ENCODE data around the gene HSPA4.
"Not testable (repeated sequence)": the region's sequence is repeated elsewhere in the genome, so short reads cannot be mapped to it uniquely, and the experiment has no call there.

Gene HSPA4

GRCh38 chr5:133122711-133123110 is 70.9 kb downstream of the HSPA4 start:
- Histone ChIP-seq H3K36me3 (ENCODE audit: control insufficient read depth in 2 of 2, insufficient read depth in 2 of 2, low read length in 2 of 2) (no peaks in the 10 kb centered on the region), H3K4me3 (ENCODE audit: low read length in 2 of 2) (no peak overlapping the region), H3K27ac (ENCODE audit: low read length) (no peak overlapping the region), H3K9me3 (ENCODE audit: control insufficient read depth in 2 of 2, low read length in 2 of 2) (no peaks in the 10 kb centered on the region), H3K27me3 (ENCODE audit: control insufficient read depth in 1 of 2, insufficient read depth in 2 of 2, low read length in 2 of 2) (no peaks in the 10 kb centered on the region), H3K9ac (ENCODE audit: low read length in 2 of 2) (no peak overlapping the region), H3K4me1 (ENCODE audit: control insufficient read depth, insufficient read depth, low read length) (no peaks in the 10 kb centered on the region)

- no peak overlapping the region for H3K4me3 ChIP-seq (ENCODE audit: low read length in 2 of 2)
- no peaks in the 10 kb centered on the region for H3K9me3 ChIP-seq (ENCODE audit: control insufficient read depth in 2 of 2, low read length in 2 of 2)
- H3K27me3 ChIP-seq (ENCODE audit: control insufficient read depth in 1 of 2, insufficient read depth in 2 of 2, low read length in 2 of 2) = no peaks in the 10 kb centered on the region
- no peaks in the 10 kb centered on the region for H3K4me1 ChIP-seq (ENCODE audit: control insufficient read depth, insufficient read depth, low read length)
- H3K27ac ChIP-seq (ENCODE audit: low read length) = no peak overlapping the region
- H3K9ac ChIP-seq (ENCODE audit: low read length in 2 of 2) = no peak overlapping the region
- H3K36me3 ChIP-seq (ENCODE audit: control insufficient read depth in 2 of 2, insufficient read depth in 2 of 2, low read length in 2 of 2) = no peaks in the 10 kb centered on the region
Measured at GRCh38 chr5:133123297-133123696, 71.5 kb downstream of the HSPA4 start.

GRCh38 chr5:133124891-133125290 is 73.1 kb downstream of the HSPA4 start:
- Histone ChIP-seq H3K36me3 (ENCODE audit: control insufficient read depth in 2 of 2, insufficient read depth in 2 of 2, low read length in 2 of 2) (no peaks in the 10 kb centered on the region), H3K9me3 (ENCODE audit: control insufficient read depth in 2 of 2, low read length in 2 of 2) (no peaks in the 10 kb centered on the region), H3K4me3 (ENCODE audit: low read length in 2 of 2) (no peak overlapping the region), H3K4me1 (ENCODE audit: control insufficient read depth, insufficient read depth, low read length) (peaks cover 5% of the 10 kb centered on the region), H3K27ac (ENCODE audit: low read length) (no peak overlapping the region), H3K9ac (ENCODE audit: low read length in 2 of 2) (no peak overlapping the region), H3K27me3 (ENCODE audit: control insufficient read depth in 1 of 2, insufficient read depth in 2 of 2, low read length in 2 of 2) (no peaks in the 10 kb centered on the region)

- Histone ChIP-seq H3K4me3 (ENCODE audit: low read length in 2 of 2) (no peak overlapping the region), H3K9ac (ENCODE audit: low read length in 2 of 2) (no peak overlapping the region), H3K4me1 (ENCODE audit: control insufficient read depth, insufficient read depth, low read length) (peaks cover 5% of the 10 kb centered on the region), H3K36me3 (ENCODE audit: control insufficient read depth in 2 of 2, insufficient read depth in 2 of 2, low read length in 2 of 2) (no peaks in the 10 kb centered on the region), H3K27ac (ENCODE audit: low read length) (no peak overlapping the region), H3K9me3 (ENCODE audit: control insufficient read depth in 2 of 2, low read length in 2 of 2) (no peaks in the 10 kb centered on the region), H3K27me3 (ENCODE audit: control insufficient read depth in 1 of 2, insufficient read depth in 2 of 2, low read length in 2 of 2) (no peaks in the 10 kb centered on the region)
Measured at GRCh38 chr5:133128066-133128465, 76.3 kb downstream of the HSPA4 start.

GRCh38 chr5:133129289-133129688 is 77.5 kb downstream of the HSPA4 start:
- Histone ChIP-seq H3K27ac (ENCODE audit: low read length) (no peak overlapping the region), H3K36me3 (ENCODE audit: control insufficient read depth in 2 of 2, insufficient read depth in 2 of 2, low read length in 2 of 2) (no peaks in the 10 kb centered on the region), H3K27me3 (ENCODE audit: control insufficient read depth in 1 of 2, insufficient read depth in 2 of 2, low read length in 2 of 2) (no peaks in the 10 kb centered on the region), H3K4me1 (ENCODE audit: control insufficient read depth, insufficient read depth, low read length) (peaks cover 5% of the 10 kb centered on the region), H3K4me3 (ENCODE audit: low read length in 2 of 2) (no peak overlapping the region), H3K9ac (ENCODE audit: low read length in 2 of 2) (no peak overlapping the region), H3K9me3 (ENCODE audit: control insufficient read depth in 2 of 2, low read length in 2 of 2) (no peaks in the 10 kb centered on the region)

GRCh38 chr5:133129950-133130349 is 78.1 kb downstream of the HSPA4 start:
- no peaks in the 10 kb centered on the region for H3K27me3 ChIP-seq (ENCODE audit: control insufficient read depth in 1 of 2, insufficient read depth in 2 of 2, low read length in 2 of 2)
- H3K27ac ChIP-seq (ENCODE audit: low read length) = no peak overlapping the region
- H3K9me3 ChIP-seq (ENCODE audit: control insufficient read depth in 2 of 2, low read length in 2 of 2) = no peaks in the 10 kb centered on the region

GRCh38 chr5:133130387-133131118 is 78.7 kb downstream of the HSPA4 start:
- Histone ChIP-seq H3K4me1 (ENCODE audit: control insufficient read depth, insufficient read depth, low read length) (peaks cover 5% of the 10 kb centered on the region), H3K4me3 (ENCODE audit: low read length in 2 of 2) (no peak overlapping the region), H3K9ac (ENCODE audit: low read length in 2 of 2) (no peak overlapping the region), H3K27me3 (ENCODE audit: control insufficient read depth in 1 of 2, insufficient read depth in 2 of 2, low read length in 2 of 2) (no peaks in the 10 kb centered on the region), H3K9me3 (ENCODE audit: control insufficient read depth in 2 of 2, low read length in 2 of 2) (no peaks in the 10 kb centered on the region), H3K36me3 (ENCODE audit: control insufficient read depth in 2 of 2, insufficient read depth in 2 of 2, low read length in 2 of 2) (no peaks in the 10 kb centered on the region), H3K27ac (ENCODE audit: low read length) (no peak overlapping the region)

More at GRCh38 chr5:133129950-133130349, 78.1 kb downstream of the HSPA4 start:
- Histone ChIP-seq H3K9ac (ENCODE audit: low read length in 2 of 2) (no peak overlapping the region), H3K36me3 (ENCODE audit: control insufficient read depth in 2 of 2, insufficient read depth in 2 of 2, low read length in 2 of 2) (no peaks in the 10 kb centered on the region), H3K4me3 (ENCODE audit: low read length in 2 of 2) (no peak overlapping the region), H3K4me1 (ENCODE audit: control insufficient read depth, insufficient read depth, low read length) (peaks cover 5% of the 10 kb centered on the region)

GRCh38 chr5:133132717-133133116 is 80.9 kb downstream of the HSPA4 start:
- Histone ChIP-seq H3K36me3 (ENCODE audit: control insufficient read depth in 2 of 2, insufficient read depth in 2 of 2, low read length in 2 of 2) (no peaks in the 10 kb centered on the region), H3K4me3 (ENCODE audit: low read length in 2 of 2) (no peak overlapping the region), H3K27ac (ENCODE audit: low read length) (no peak overlapping the region), H3K9me3 (ENCODE audit: control insufficient read depth in 2 of 2, low read length in 2 of 2) (no peaks in the 10 kb centered on the region), H3K27me3 (ENCODE audit: control insufficient read depth in 1 of 2, insufficient read depth in 2 of 2, low read length in 2 of 2) (no peaks in the 10 kb centered on the region), H3K9ac (ENCODE audit: low read length in 2 of 2) (no peak overlapping the region), H3K4me1 (ENCODE audit: control insufficient read depth, insufficient read depth, low read length) (peaks cover 5% of the 10 kb centered on the region)

GRCh38 chr5:133133241-133133640 is 81.4 kb downstream of the HSPA4 start:
- H3K27me3 ChIP-seq (ENCODE audit: control insufficient read depth in 1 of 2, insufficient read depth in 2 of 2, low read length in 2 of 2); H3K4me1 ChIP-seq (ENCODE audit: control insufficient read depth, insufficient read depth, low read length); H3K36me3 ChIP-seq (ENCODE audit: control insufficient read depth in 2 of 2, insufficient read depth in 2 of 2, low read length in 2 of 2); H3K9ac ChIP-seq (ENCODE audit: low read length in 2 of 2); H3K27ac ChIP-seq (ENCODE audit: low read length); H3K9me3 ChIP-seq (ENCODE audit: control insufficient read depth in 2 of 2, low read length in 2 of 2); H3K4me3 ChIP-seq (ENCODE audit: low read length in 2 of 2): not testable (repeated sequence)

- H3K36me3 ChIP-seq (ENCODE audit: control insufficient read depth in 2 of 2, insufficient read depth in 2 of 2, low read length in 2 of 2); H3K27me3 ChIP-seq (ENCODE audit: control insufficient read depth in 1 of 2, insufficient read depth in 2 of 2, low read length in 2 of 2); H3K9ac ChIP-seq (ENCODE audit: low read length in 2 of 2); H3K4me1 ChIP-seq (ENCODE audit: control insufficient read depth, insufficient read depth, low read length); H3K27ac ChIP-seq (ENCODE audit: low read length); H3K9me3 ChIP-seq (ENCODE audit: control insufficient read depth in 2 of 2, low read length in 2 of 2); H3K4me3 ChIP-seq (ENCODE audit: low read length in 2 of 2): not testable (repeated sequence)
Measured at GRCh38 chr5:133136890-133137289, 85.1 kb downstream of the HSPA4 start.

GRCh38 chr5:133140311-133140710 is 88.5 kb downstream of the HSPA4 start:
- H3K27ac ChIP-seq (ENCODE audit: low read length) = no peak overlapping the region
- no peak overlapping the region for H3K9ac ChIP-seq (ENCODE audit: low read length in 2 of 2)
- no peaks in the 10 kb centered on the region for H3K36me3 ChIP-seq (ENCODE audit: control insufficient read depth in 2 of 2, insufficient read depth in 2 of 2, low read length in 2 of 2)
- no peaks in the 10 kb centered on the region for H3K9me3 ChIP-seq (ENCODE audit: control insufficient read depth in 2 of 2, low read length in 2 of 2)
- no peaks in the 10 kb centered on the region for H3K4me1 ChIP-seq (ENCODE audit: control insufficient read depth, insufficient read depth, low read length)
- no peaks in the 10 kb centered on the region for H3K27me3 ChIP-seq (ENCODE audit: control insufficient read depth in 1 of 2, insufficient read depth in 2 of 2, low read length in 2 of 2)
- no peak overlapping the region for H3K4me3 ChIP-seq (ENCODE audit: low read length in 2 of 2)

Measured in stomach smooth muscle (tissue), 2 donors.